Neural cell (in vitro differentiated cells): ENCODE results near the gene RASL12.

ENCODE experiments used
- POLR2AphosphoS5 ChIP-seq: IDR thresholded peaks from 2 replicates; pipeline ENCODE4 v1.6.1; 2012
- RAD21 ChIP-seq: fragments of 450-650 bp; conservative IDR thresholded peaks from 2 replicates; pipeline ENCODE4 v1.6.1; 2014; ENCODE audit warnings: antibody characterized with exemption, mild to moderate bottlenecking, moderate library complexity
- TF ChIP-seq, protein P1 (sequence below): fragments of 450-650 bp; IDR thresholded peaks from 2 replicates; pipeline ENCODE4 v1.5.1; 2014; ENCODE audit warnings: antibody characterized with exemption, mild to moderate bottlenecking, moderate library complexity; ENCODE audit not compliant: poor library complexity, severe bottlenecking

DNA sequence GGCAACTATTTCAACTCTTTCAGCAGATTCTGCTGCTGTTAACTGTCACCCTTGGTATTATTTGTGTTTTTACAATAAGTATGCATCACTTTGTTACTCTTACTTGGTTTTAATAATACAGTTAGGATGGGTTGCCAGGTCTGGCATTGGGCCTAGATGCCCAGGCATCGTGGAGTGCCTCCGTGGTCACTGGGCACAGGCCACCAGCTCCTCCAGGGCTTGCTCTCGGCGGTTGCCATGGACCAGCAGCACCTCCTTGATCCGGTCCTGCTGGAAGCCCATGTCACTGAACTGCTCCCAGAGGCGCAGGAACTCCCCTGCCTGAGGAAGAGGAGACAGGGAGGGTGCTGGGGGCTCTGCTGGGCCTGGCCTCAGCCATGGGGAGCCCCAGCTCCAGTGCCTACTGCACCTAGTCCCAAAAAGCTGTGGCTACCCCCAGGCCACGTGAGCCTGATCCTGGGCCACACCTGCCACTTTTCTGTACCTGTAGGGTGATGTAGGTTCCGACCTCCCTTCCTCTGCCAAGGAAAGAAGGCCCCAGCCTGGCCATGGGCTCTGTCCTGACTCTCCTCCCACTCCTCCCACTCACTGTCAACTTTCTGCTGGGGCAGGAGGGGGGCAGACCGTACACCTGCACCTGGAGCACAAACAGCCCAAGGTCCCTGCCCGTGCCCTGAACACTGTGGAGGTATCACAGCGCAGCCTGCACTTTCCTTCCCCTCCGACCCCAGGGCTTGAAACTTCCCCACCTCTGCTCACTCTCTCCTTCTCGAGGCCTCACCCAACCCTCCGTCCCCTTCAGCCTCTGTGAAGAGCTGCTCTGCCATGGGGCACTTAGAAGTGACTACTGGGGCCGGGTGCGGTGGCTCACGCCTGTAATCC lies 25.4 kb upstream of the RASL12 start:
- TF ChIP-seq, protein P1, sequence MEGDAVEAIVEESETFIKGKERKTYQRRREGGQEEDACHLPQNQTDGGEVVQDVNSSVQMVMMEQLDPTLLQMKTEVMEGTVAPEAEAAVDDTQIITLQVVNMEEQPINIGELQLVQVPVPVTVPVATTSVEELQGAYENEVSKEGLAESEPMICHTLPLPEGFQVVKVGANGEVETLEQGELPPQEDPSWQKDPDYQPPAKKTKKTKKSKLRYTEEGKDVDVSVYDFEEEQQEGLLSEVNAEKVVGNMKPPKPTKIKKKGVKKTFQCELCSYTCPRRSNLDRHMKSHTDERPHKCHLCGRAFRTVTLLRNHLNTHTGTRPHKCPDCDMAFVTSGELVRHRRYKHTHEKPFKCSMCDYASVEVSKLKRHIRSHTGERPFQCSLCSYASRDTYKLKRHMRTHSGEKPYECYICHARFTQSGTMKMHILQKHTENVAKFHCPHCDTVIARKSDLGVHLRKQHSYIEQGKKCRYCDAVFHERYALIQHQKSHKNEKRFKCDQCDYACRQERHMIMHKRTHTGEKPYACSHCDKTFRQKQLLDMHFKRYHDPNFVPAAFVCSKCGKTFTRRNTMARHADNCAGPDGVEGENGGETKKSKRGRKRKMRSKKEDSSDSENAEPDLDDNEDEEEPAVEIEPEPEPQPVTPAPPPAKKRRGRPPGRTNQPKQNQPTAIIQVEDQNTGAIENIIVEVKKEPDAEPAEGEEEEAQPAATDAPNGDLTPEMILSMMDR: no peak
- TF ChIP-seq POLR2AphosphoS5 (no peak), RAD21 (no peak)
